ENCODE measurements around the gene DDX25.

The DDX25 gene

GRCh38 chr11:125934473-125934872 is 30.2 kb downstream of the DDX25 start:
- Histone ChIP-seq H4K20me1 (ENCODE audit: control insufficient read depth, insufficient read depth, low read depth, low read length) (no peaks in the 10 kb centered on the region), H3K27ac (ENCODE audit: low read depth, low read length) (no peak overlapping the region), H3F3A (ENCODE audit: control insufficient read depth, insufficient read depth) (no peaks in the 10 kb centered on the region), H3K27me3 (ENCODE audit: control insufficient read depth, low read length) (peaks cover 21% of the 10 kb centered on the region), H3K4me2 (ENCODE audit: low read length) (no peak overlapping the region), H3K79me2 (ENCODE audit: control insufficient read depth, low read length) (no peaks in the 10 kb centered on the region), H3K9me3 (ENCODE audit: control insufficient read depth, insufficient read depth, low read length) (no peaks in the 10 kb centered on the region), H3K36me3 (ENCODE audit: control insufficient read depth, low read length) (no peaks in the 10 kb centered on the region), H3K4me1 (ENCODE audit: control insufficient read depth, low read length) (peaks cover 2% of the 10 kb centered on the region; the same call in 1 of the 2 replicates), H3K9me2 (replicated peaks; ENCODE audit: control insufficient read depth, low read length) (no peaks in the 10 kb centered on the region), H3K4me3 (ENCODE audit: low read length) (no peak overlapping the region)
- TF ChIP-seq CTCF (IDR thresholded peaks at IDR 0.05; ENCODE audit: low read depth, low read length, poor library complexity, severe bottlenecking) (no peak), EZH2phosphoT487 (IDR thresholded peaks at IDR 0.05; ENCODE audit: borderline replicate concordance, low read length) (no peak)

- no peaks in the 10 kb centered on the region for H4K20me1 ChIP-seq (ENCODE audit: control insufficient read depth, insufficient read depth, low read depth, low read length)
- H3K4me3 ChIP-seq (ENCODE audit: low read length): no peak overlapping the region
- peaks cover 2% of the 10 kb centered on the region; the same call in 1 of the 2 replicates for H3K4me1 ChIP-seq (ENCODE audit: control insufficient read depth, low read length)
- no peaks in the 10 kb centered on the region for H3K9me3 ChIP-seq (ENCODE audit: control insufficient read depth, insufficient read depth, low read length)
- H3F3A ChIP-seq (ENCODE audit: control insufficient read depth, insufficient read depth): no peaks in the 10 kb centered on the region
- no peaks in the 10 kb centered on the region for H3K9me2 ChIP-seq (replicated peaks; ENCODE audit: control insufficient read depth, low read length)
- peaks cover 17% of the 10 kb centered on the region for H3K27me3 ChIP-seq (ENCODE audit: control insufficient read depth, low read length)
- H3K27ac ChIP-seq (ENCODE audit: low read depth, low read length): no peak overlapping the region
- H3K4me2 ChIP-seq (ENCODE audit: low read length): no peak overlapping the region
- H3K79me2 ChIP-seq (ENCODE audit: control insufficient read depth, low read length): no peaks in the 10 kb centered on the region
- H3K36me3 ChIP-seq (ENCODE audit: control insufficient read depth, low read length): no peaks in the 10 kb centered on the region
- no peak for TF ChIP-seq EZH2phosphoT487 (IDR thresholded peaks at IDR 0.05; ENCODE audit: borderline replicate concordance, low read length)
- TF ChIP-seq CTCF (IDR thresholded peaks at IDR 0.05; ENCODE audit: low read depth, low read length, poor library complexity, severe bottlenecking): no peak
Observed at GRCh38 chr11:125935056-125935455, 30.7 kb downstream of the DDX25 start.

GRCh38 chr11:125935618-125936199 is 31.4 kb downstream of the DDX25 start:
- Histone ChIP-seq H3K27ac (ENCODE audit: low read depth, low read length) (no peak overlapping the region), H4K20me1 (ENCODE audit: control insufficient read depth, insufficient read depth, low read depth, low read length) (no peaks in the 10 kb centered on the region)

More at GRCh38 chr11:125935618-125936199, 31.4 kb downstream of the DDX25 start:
- H3K4me1 ChIP-seq (ENCODE audit: control insufficient read depth, low read length): peaks cover 2% of the 10 kb centered on the region; the same call in 1 of the 2 replicates
- H3K79me2 ChIP-seq (ENCODE audit: control insufficient read depth, low read length): no peaks in the 10 kb centered on the region
- no peaks in the 10 kb centered on the region for H3K36me3 ChIP-seq (ENCODE audit: control insufficient read depth, low read length)
- peaks cover 17% of the 10 kb centered on the region for H3K27me3 ChIP-seq (ENCODE audit: control insufficient read depth, low read length)
- H3K4me2 ChIP-seq (ENCODE audit: low read length): no peak overlapping the region
- no peak overlapping the region for H3K4me3 ChIP-seq (ENCODE audit: low read length)
- H3K9me2 ChIP-seq (replicated peaks; ENCODE audit: control insufficient read depth, low read length): no peaks in the 10 kb centered on the region
- H3K9me3 ChIP-seq (ENCODE audit: control insufficient read depth, insufficient read depth, low read length): no peaks in the 10 kb centered on the region
- TF ChIP-seq EZH2phosphoT487 (IDR thresholded peaks at IDR 0.05; ENCODE audit: borderline replicate concordance, low read length) (no peak), CTCF (IDR thresholded peaks at IDR 0.05; ENCODE audit: low read depth, low read length, poor library complexity, severe bottlenecking) (no peak)
- H3F3A ChIP-seq (ENCODE audit: control insufficient read depth, insufficient read depth): no peaks in the 10 kb centered on the region
